Measurements from ENCODE around the gene LPA. TPM values are rescaled to one million over a fixed set of nuclear protein-coding genes. Genes with fewer than 3 reads are reported as not detected.
"Not testable (repeated sequence)": the region's sequence is repeated elsewhere in the genome, so short reads cannot be mapped to it uniquely, and the experiment has no call there.

The LPA gene
- total and polyA plus RNA-seq, 2 of the 13 experiments (the other 11 are each of a cell fraction or from before 2014, with no cell fraction given): not detected

GRCh38 chr6:160704688-160705087 is 40.6 kb upstream of the LPA start (continued):
- TF ChIP-seq PAXIP1 (CRISPR knock-in tag; conservative IDR thresholded peaks at IDR 0.05): peak; percentile 96
- 0 out of 2 replicates have a peak, but pooled peaks have one; percentile 8 for TF ChIP-seq PBX2 (CRISPR knock-in tag; IDR thresholded peaks at IDR 0.05)
- peak; percentile 85 for TF ChIP-seq ZNF710 (CRISPR knock-in tag; IDR thresholded peaks at IDR 0.05; ENCODE audit: borderline replicate concordance)
- TF ChIP-seq GATAD2A (CRISPR knock-in tag; IDR thresholded peaks at IDR 0.05): peak; percentile 66
- peak; percentile 28; the same call in 1 of the 2 replicates for TF ChIP-seq POLR2AphosphoS5 (IDR thresholded peaks at IDR 0.05; ENCODE audit: low read depth, low read length)
- 0 out of 2 replicates have a peak, but pooled peaks have one; percentile 21 for TF ChIP-seq ZNF546 (CRISPR knock-in tag; conservative IDR thresholded peaks at IDR 0.05)
- peak; percentile 93 for TF ChIP-seq POGZ (CRISPR knock-in tag; IDR thresholded peaks at IDR 0.05)
- peak; percentile 25; the same call in 1 of the 2 replicates for TF ChIP-seq MXD4 (CRISPR knock-in tag; IDR thresholded peaks at IDR 0.05)
- TF ChIP-seq NRL (CRISPR knock-in tag; IDR thresholded peaks at IDR 0.05; ENCODE audit: borderline replicate concordance): 0 out of 2 replicates have a peak, but pooled peaks have one; percentile 49
- 0 out of 2 replicates have a peak, but pooled peaks have one; percentile 74 for TF ChIP-seq FOXC1 (CRISPR knock-in tag; IDR thresholded peaks at IDR 0.05; ENCODE audit: borderline replicate concordance)
- peak; percentile 65; the same call in 1 of the 2 replicates for TF ChIP-seq ZNF280D (CRISPR knock-in tag; IDR thresholded peaks at IDR 0.05)
- TF ChIP-seq ZNF788 (CRISPR knock-in tag; IDR thresholded peaks at IDR 0.05; ENCODE audit: borderline replicate concordance): peak; percentile 56; the same call in 1 of the 2 replicates
- not testable (repeated sequence) for TF ChIP-seq NONO (IDR thresholded peaks at IDR 0.05)
- peak; percentile 81 for TF ChIP-seq NONO (CRISPR knock-in tag; conservative IDR thresholded peaks at IDR 0.05)
- TF ChIP-seq ZMYM4 (CRISPR knock-in tag; IDR thresholded peaks at IDR 0.05): peak; percentile 97
- TF ChIP-seq TFAP4 (IDR thresholded peaks at IDR 0.05; ENCODE audit: borderline replicate concordance, low read depth): 0 out of 2 replicates have a peak, but pooled peaks have one; percentile 15
- peak; percentile 80 for TF ChIP-seq NR2F2 (IDR thresholded peaks at IDR 0.05; ENCODE audit: borderline replicate concordance, low read depth)
- peak; percentile 65; the same call in 1 of the 2 replicates for TF ChIP-seq ZNF556 (CRISPR knock-in tag; IDR thresholded peaks at IDR 0.05; ENCODE audit: borderline replicate concordance)
